LNCaP clone FGC (cell line): ENCODE data around the gene BHLHE23.

Experiments used
- DNase-seq: peaks from one replicate; pipeline ENCODE4 v3.0.0-alpha.2; 2011; ENCODE audit warnings: low read depth
- H3K4me3 ChIP-seq: 2 replicates; pipeline ENCODE4 v1.5.1; 2011; ENCODE audit warnings: mild to moderate bottlenecking, low read depth, low read length, control low read depth
- TF ChIP-seq, protein P1 (sequence below): IDR thresholded peaks from 2 replicates; pipeline ENCODE4 v1.5.1; 2012; ENCODE audit warnings: mild to moderate bottlenecking; ENCODE audit not compliant: control insufficient read depth, insufficient read depth; ENCODE audit errors: extremely low read depth

BHLHE23 gene

DNA sequence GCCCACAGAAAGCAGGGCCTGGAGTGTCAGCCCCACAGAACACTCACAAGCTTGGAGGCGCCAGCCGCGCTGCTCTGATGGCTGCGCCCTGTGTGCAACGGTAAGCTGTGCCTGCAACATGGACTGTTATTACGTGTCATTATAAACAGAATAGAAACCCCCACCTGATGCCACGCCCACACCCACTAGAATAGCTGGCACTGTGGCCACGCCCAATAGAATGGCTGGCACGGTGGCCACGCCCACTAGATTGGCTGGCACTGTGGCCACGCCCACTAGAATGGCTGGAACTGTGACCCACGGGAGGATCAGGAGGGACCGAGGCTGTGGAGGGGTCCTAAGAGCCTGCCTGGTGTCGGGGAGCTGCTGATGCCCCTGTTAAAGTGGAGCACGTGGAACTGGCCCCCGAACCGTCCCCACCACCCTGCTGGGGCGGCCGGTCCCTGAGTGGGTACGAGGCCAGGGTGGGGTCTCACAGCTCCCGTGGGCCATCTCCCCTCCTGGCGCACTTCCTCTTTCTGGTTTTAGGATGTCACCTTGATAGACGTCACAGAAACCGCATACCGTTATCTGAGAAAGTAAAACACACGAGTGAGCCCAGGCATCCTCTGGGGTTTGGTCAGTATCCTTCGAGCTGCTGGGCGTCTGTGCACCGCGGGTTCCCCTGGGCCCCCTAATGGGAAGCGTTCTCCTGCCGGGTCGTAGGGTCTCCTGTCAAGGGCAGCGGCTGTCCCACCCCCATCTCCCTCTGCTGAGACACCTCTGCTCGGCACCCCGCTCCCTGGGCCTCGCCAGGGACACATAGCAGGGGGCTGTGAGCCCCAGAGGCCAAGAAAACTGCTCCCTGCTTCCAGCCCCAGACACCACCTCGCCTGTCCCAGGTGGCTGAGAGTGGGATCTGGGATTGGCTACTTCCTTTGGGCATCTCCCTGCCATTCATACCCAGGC is 28.9 kb downstream of the BHLHE23 start:
- TF ChIP-seq, protein P1, sequence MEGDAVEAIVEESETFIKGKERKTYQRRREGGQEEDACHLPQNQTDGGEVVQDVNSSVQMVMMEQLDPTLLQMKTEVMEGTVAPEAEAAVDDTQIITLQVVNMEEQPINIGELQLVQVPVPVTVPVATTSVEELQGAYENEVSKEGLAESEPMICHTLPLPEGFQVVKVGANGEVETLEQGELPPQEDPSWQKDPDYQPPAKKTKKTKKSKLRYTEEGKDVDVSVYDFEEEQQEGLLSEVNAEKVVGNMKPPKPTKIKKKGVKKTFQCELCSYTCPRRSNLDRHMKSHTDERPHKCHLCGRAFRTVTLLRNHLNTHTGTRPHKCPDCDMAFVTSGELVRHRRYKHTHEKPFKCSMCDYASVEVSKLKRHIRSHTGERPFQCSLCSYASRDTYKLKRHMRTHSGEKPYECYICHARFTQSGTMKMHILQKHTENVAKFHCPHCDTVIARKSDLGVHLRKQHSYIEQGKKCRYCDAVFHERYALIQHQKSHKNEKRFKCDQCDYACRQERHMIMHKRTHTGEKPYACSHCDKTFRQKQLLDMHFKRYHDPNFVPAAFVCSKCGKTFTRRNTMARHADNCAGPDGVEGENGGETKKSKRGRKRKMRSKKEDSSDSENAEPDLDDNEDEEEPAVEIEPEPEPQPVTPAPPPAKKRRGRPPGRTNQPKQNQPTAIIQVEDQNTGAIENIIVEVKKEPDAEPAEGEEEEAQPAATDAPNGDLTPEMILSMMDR = no peak
- DNase-seq = no peak
- H3K4me3 ChIP-seq = no peak overlapping the region

DNA sequence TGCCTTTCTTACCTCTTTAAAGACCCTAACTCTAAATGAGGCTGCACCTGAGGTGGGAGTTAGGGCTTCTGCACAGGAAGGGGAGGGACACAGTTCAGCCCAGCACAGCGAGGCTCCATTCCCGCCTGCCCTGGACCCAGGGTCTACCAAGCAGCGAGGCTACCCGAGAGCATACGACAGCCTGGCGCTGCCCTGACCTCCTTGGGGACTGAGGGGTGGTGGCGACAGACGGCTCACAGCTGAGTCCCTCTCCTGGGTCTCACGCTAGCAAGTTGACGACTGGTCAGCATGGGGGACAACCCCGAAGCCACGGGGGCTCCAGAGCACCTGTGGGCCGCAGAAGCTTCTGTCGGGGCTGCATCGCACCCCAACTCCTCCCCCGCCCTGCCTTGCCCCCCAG is 29.9 kb downstream of the BHLHE23 start:
- no peak overlapping the region for H3K4me3 ChIP-seq
- TF ChIP-seq, protein P1 = no peak

DNA sequence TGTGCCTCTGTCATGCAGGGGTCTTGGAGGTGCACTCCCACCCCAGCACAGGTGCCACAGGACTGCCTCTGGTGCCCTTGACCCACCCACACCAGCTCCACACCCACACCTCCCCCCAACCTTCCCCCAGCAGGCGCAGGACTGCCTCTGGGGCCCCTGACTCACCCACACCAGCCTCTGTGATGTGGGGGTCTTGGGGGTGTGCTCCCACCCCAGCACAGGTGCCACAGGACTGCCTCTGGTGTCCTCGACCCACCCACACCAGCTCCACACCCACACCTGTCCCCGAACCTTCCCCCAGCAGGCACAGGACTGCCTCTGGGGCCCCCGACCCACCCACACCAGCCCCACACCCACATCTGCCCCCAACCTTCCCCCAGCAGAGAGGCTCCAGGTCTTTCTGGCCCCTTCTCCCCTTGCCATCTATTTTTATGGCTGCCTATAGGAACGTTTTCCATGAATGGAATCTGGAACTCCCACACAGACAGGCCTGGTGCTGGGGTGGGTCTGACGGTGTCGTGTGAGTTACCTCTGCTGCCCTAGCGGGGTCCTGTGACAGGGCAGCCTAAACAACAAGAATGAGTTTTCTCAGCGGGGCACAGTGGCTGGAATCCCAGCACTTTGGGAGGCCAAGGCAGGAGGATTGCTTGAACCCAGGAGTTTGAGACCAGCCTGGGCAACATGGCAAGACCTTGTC is 30.8 kb downstream of the BHLHE23 start:
- no peak overlapping the region for H3K4me3 ChIP-seq
- TF ChIP-seq, protein P1 = no peak
- no peak for DNase-seq

More for the DNA sequence above, 29.9 kb downstream of the BHLHE23 start:
- DNase-seq = no peak

DNA sequence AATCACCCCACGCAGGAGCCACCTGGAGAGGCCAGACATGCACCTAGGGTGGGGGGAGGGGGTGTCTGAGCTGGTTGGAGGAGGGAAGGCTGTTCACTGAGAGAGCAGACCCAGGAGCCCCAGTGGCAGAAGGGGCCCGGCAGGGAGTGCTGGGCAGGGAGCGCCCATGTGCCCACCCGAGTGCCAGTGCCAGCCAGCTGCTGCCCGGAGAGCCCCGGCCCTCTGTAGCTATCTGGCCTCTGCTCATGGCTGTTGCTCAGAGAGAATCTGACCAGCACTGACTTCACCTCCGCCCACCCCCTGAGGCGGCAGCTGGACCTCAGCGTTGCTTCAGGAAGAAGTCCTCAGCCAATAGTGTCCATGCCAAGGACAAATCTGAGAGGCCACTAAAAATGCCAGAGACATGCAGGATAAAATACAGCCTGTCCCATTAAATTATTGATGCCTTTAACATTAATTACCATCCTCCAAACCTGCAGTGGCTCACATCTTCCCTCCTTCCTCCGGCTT is 31.5 kb downstream of the BHLHE23 start:
- TF ChIP-seq, protein P1 = no peak
- no peak overlapping the region for H3K4me3 ChIP-seq
- no peak for DNase-seq

- TF ChIP-seq, protein P1 = no peak
- DNase-seq = no peak
- no peak overlapping the region for H3K4me3 ChIP-seq
These were observed 33.7 kb downstream of the BHLHE23 start for GRCh38 chr20:62972845-62973745.
